DND-41 (cell line): Measurements from ENCODE around the gene LUZP2.

ENCODE experiments used
- ATAC-seq: fragments of 200-7000 bp; cut with Tn5 transposase; 3 replicates; pipeline ENCODE4 v1.9.1; 2021; ENCODE audit warnings: low read depth; ENCODE audit not compliant: insufficient read depth
- DNase-seq: peaks from one replicate; pipeline ENCODE4 v3.0.0-alpha.2; 2020
- H2AFZ ChIP-seq: 2 replicates; pipeline ENCODE4 v1.6.0; 2012; ENCODE audit warnings: low read depth, low read length
- H3K27ac ChIP-seq: 2 replicates; pipeline ENCODE4 v1.5.1; 2012; ENCODE audit warnings: low read length, inconsistent platforms
- H3K27me3 ChIP-seq: fragments of 200-600 bp; sonication (generic); 2 replicates; pipeline ENCODE4 v1.6.0; 2012; ENCODE audit warnings: low read length, mild to moderate bottlenecking, inconsistent platforms; ENCODE audit not compliant: insufficient read depth, poor library complexity
- H3K36me3 ChIP-seq: 2 replicates; pipeline ENCODE4 v1.5.1; 2012; ENCODE audit warnings: low read length, inconsistent platforms; ENCODE audit not compliant: insufficient read depth
- H3K4me1 ChIP-seq: 2 replicates; pipeline ENCODE4 v1.5.1; 2012; ENCODE audit warnings: mild to moderate bottlenecking, low read length; ENCODE audit not compliant: insufficient read depth
- H3K4me2 ChIP-seq: 2 replicates; pipeline ENCODE4 v1.6.0; 2012; ENCODE audit warnings: mild to moderate bottlenecking, moderate library complexity, low read length, inconsistent platforms; ENCODE audit not compliant: insufficient read depth
- H3K4me3 ChIP-seq, 2 experiments: fragments of 200-600 bp in 1 of 2; shearing (Covaris generic) in 1 of 2; 2 replicates each; pipeline ENCODE4 v1.5.1; 2012 to 2016; ENCODE audit warnings: inconsistent platforms in 2 of 2, low read length in 2 of 2, mild to moderate bottlenecking in 2 of 2, low read depth in 1 of 2, moderate library complexity in 1 of 2
- H3K79me2 ChIP-seq: 2 replicates; pipeline ENCODE4 v1.6.0; 2012; ENCODE audit warnings: low read length, inconsistent platforms; ENCODE audit not compliant: insufficient read depth
- H3K9ac ChIP-seq: 2 replicates; pipeline ENCODE4 v1.6.0; 2012; ENCODE audit warnings: low read depth, mild to moderate bottlenecking, inconsistent platforms, low read length, moderate library complexity
- H3K9me3 ChIP-seq: 2 replicates; pipeline ENCODE4 v1.5.1; 2012; ENCODE audit warnings: low read length, moderate library complexity, mild to moderate bottlenecking, inconsistent platforms; ENCODE audit not compliant: insufficient read depth, severe bottlenecking
- H4K20me1 ChIP-seq: 2 replicates; pipeline ENCODE4 v1.6.0; 2012; ENCODE audit warnings: low read length; ENCODE audit not compliant: insufficient read depth
- CTCF ChIP-seq: IDR thresholded peaks from 2 replicates; pipeline ENCODE4 v1.5.1; 2012; ENCODE audit warnings: borderline replicate concordance, low read length, moderate library complexity, mild to moderate bottlenecking; ENCODE audit not compliant: poor library complexity, severe bottlenecking; ENCODE audit errors: extremely low read depth
- EZH2 ChIP-seq: IDR thresholded peaks from 3 replicates; pipeline ENCODE4 v1.6.1; 2012; ENCODE audit warnings: borderline replicate concordance, low read depth, mild to moderate bottlenecking, moderate library complexity, low read length, inconsistent platforms; ENCODE audit not compliant: severe bottlenecking

LUZP2 gene

DNA sequence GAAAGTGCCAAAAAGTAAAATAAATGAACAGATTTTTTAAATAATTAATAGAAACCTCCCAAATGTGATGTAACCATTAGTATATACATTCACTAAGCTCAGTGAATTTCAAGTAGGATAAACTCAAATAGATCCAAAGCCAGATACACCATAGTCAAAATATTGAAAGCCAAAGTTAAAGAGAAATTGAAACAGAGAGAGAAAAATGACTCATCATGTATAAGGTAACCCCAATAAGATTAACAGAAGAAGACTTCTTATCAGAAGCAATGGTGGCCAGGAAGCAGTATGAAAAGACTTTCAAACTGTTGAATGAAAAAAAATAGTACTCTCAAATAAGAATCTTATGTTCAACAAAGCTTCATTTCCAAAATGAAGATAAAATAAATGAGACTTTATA lies 70.5 kb downstream of the LUZP2 start:
- Histone ChIP-seq H3K4me3 (no peak overlapping the region), H3K36me3 (no peaks in the 10 kb centered on the region), H2AFZ (no peak overlapping the region; the same call in 1 of the 2 replicates), H3K9me3 (no peaks in the 10 kb centered on the region), H3K4me1 (no peaks in the 10 kb centered on the region), H4K20me1 (no peaks in the 10 kb centered on the region), H3K9ac (no peak overlapping the region), H3K27ac (no peak overlapping the region), H3K27me3 (no peaks in the 10 kb centered on the region), H3K79me2 (no peaks in the 10 kb centered on the region), H3K4me2 (no peak overlapping the region)
- TF ChIP-seq EZH2 (no peak), CTCF (no peak)
- ATAC-seq (no peak), DNase-seq (no peak)

DNA sequence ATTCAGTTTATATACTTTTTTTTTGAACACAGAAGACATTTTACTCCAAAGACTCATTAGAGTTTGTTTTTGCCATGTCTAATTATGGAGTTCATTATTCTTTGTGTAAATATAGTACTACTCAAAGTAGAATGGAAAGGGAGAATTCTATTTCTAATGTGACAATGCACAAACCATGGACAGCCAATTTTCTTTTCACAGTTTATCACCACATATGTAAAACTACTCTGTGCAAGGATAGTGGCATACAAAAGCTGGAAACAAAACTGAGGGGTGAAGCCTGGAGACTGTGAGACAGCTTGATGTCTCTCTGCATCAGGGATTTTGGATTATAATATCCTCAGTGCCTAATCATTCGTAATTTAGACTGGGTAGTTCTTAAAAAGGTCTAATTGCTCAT lies 75.5 kb downstream of the LUZP2 start:
- Histone ChIP-seq H4K20me1 (no peaks in the 10 kb centered on the region), H2AFZ (no peak overlapping the region), H3K4me2 (no peak overlapping the region), H3K27ac (no peak overlapping the region), H3K9me3 (no peaks in the 10 kb centered on the region), H3K36me3 (no peaks in the 10 kb centered on the region), H3K4me3 (no peak overlapping the region), H3K9ac (no peak overlapping the region), H3K4me1 (no peaks in the 10 kb centered on the region), H3K27me3 (no peaks in the 10 kb centered on the region), H3K79me2 (no peaks in the 10 kb centered on the region)
- ATAC-seq, result no peak
- no peak for TF ChIP-seq CTCF
- TF ChIP-seq EZH2, result no peak
- DNase-seq, result no peak

GRCh38 chr11:24574461-24574860 lies 77.6 kb downstream of the LUZP2 start:
- Histone ChIP-seq H3K27ac (no peak overlapping the region), H3K4me3 (no peak overlapping the region), H3K36me3 (no peaks in the 10 kb centered on the region), H3K9ac (no peak overlapping the region), H3K79me2 (no peaks in the 10 kb centered on the region), H3K9me3 (no peaks in the 10 kb centered on the region), H2AFZ (no peak overlapping the region), H4K20me1 (no peaks in the 10 kb centered on the region), H3K27me3 (no peaks in the 10 kb centered on the region), H3K4me2 (no peak overlapping the region), H3K4me1 (no peaks in the 10 kb centered on the region)
- DNase-seq, result no peak
- ATAC-seq, result no peak
- no peak for TF ChIP-seq EZH2
- no peak for TF ChIP-seq CTCF

- Histone ChIP-seq H3K9ac (no peak overlapping the region), H3K9me3 (no peaks in the 10 kb centered on the region), H3K27ac (no peak overlapping the region), H3K4me3 (no peak overlapping the region), H3K36me3 (no peaks in the 10 kb centered on the region), H3K27me3 (no peaks in the 10 kb centered on the region), H4K20me1 (no peaks in the 10 kb centered on the region), H3K79me2 (no peaks in the 10 kb centered on the region), H3K4me1 (no peaks in the 10 kb centered on the region), H2AFZ (no peak overlapping the region), H3K4me2 (no peak overlapping the region)
- DNase-seq, result no peak
- no peak for ATAC-seq
- TF ChIP-seq CTCF (no peak), EZH2 (no peak)
These were observed 78.5 kb downstream of the LUZP2 start for GRCh38 chr11:24575392-24575791.
